ENCODE measurements around the gene SFR1. TPM values are rescaled to one million over a fixed set of nuclear protein-coding genes. Genes with fewer than 3 reads are reported as not detected.
A peak's percentile ranks its signal among the peaks of the same experiment; 100 is the strongest.

The SFR1 gene
- total RNA-seq, 1 donor, result 11.6 TPM

GRCh38 chr10:104139221-104139620 lies 17.2 kb downstream of the SFR1 start:
- peak; percentile 37 for TF ChIP-seq CTCF (IDR thresholded peaks at IDR 0.05; ENCODE audit: extremely low read depth, low read depth, low read length)
- Histone ChIP-seq H3K4me2 (ENCODE audit: insufficient read depth, low read length) (no peak overlapping the region), H2AFZ (ENCODE audit: low read length) (no peak overlapping the region), H3K4me3 (ENCODE audit: insufficient read depth, low read length) (no peak overlapping the region), H4K20me1 (ENCODE audit: insufficient read depth, low read length) (no peaks in the 10 kb centered on the region), H3K36me3 (ENCODE audit: insufficient read depth, low read length) (no peaks in the 10 kb centered on the region), H3K27me3 (ENCODE audit: insufficient read depth, low read length) (peaks cover 11% of the 10 kb centered on the region), H3K27ac (ENCODE audit: low read depth, low read length) (no peak overlapping the region), H3K9me3 (ENCODE audit: low read depth, low read length) (no peaks in the 10 kb centered on the region), H3K79me2 (ENCODE audit: insufficient read depth, low read length) (no peaks in the 10 kb centered on the region), H3K4me1 (ENCODE audit: insufficient read depth, low read length) (no peaks in the 10 kb centered on the region)
- DNase-seq (ENCODE audit: insufficient read length, low spot score, missing footprints), result no peak

GRCh38 chr10:104142081-104142480 lies 20.1 kb downstream of the SFR1 start:
- no peaks in the 10 kb centered on the region for H3K79me2 ChIP-seq (ENCODE audit: insufficient read depth, low read length)
- no peak for DNase-seq (ENCODE audit: insufficient read length, low spot score, missing footprints)

DNA sequence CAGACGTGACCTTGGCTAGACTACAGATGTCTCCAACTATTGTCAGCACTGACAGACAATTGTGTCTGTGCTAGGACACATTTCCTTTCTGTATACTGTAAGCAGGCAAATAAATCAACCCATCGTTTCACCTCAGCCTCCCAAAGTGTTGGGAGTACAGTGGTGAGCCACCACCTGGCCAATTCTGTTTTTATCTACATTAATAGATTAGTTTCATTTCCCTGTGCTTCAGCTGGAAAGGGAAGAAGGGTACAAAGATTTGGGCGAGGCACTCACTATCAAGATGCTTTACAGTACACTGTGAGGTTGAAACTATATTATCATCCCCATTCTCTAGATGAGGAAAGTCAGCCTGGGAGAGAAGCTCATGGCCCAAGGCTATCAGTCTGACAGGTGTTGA lies 21.9 kb downstream of the SFR1 start:
- Histone ChIP-seq H3K27me3 (ENCODE audit: insufficient read depth, low read length) (peaks cover 22% of the 10 kb centered on the region), H3K4me3 (ENCODE audit: insufficient read depth, low read length) (no peak overlapping the region), H3K36me3 (ENCODE audit: insufficient read depth, low read length) (no peaks in the 10 kb centered on the region), H3K27ac (ENCODE audit: low read depth, low read length) (no peak overlapping the region), H3K9me3 (ENCODE audit: low read depth, low read length) (no peaks in the 10 kb centered on the region), H3K79me2 (ENCODE audit: insufficient read depth, low read length) (no peaks in the 10 kb centered on the region), H3K4me1 (ENCODE audit: insufficient read depth, low read length) (no peaks in the 10 kb centered on the region), H4K20me1 (ENCODE audit: insufficient read depth, low read length) (no peaks in the 10 kb centered on the region), H2AFZ (ENCODE audit: low read length) (no peak overlapping the region), H3K4me2 (ENCODE audit: insufficient read depth, low read length) (no peak overlapping the region)
- DNase-seq (ENCODE audit: insufficient read length, low spot score, missing footprints), result no peak
- no peak for TF ChIP-seq CTCF (IDR thresholded peaks at IDR 0.05; ENCODE audit: extremely low read depth, low read depth, low read length)

More at GRCh38 chr10:104142081-104142480, 20.1 kb downstream of the SFR1 start:
- Histone ChIP-seq H4K20me1 (ENCODE audit: insufficient read depth, low read length) (no peaks in the 10 kb centered on the region), H2AFZ (ENCODE audit: low read length) (no peak overlapping the region), H3K27ac (ENCODE audit: low read depth, low read length) (no peak overlapping the region), H3K9me3 (ENCODE audit: low read depth, low read length) (no peaks in the 10 kb centered on the region), H3K4me2 (ENCODE audit: insufficient read depth, low read length) (no peak overlapping the region), H3K4me3 (ENCODE audit: insufficient read depth, low read length) (no peak overlapping the region), H3K4me1 (ENCODE audit: insufficient read depth, low read length) (no peaks in the 10 kb centered on the region), H3K36me3 (ENCODE audit: insufficient read depth, low read length) (no peaks in the 10 kb centered on the region), H3K27me3 (ENCODE audit: insufficient read depth, low read length) (peaks cover 24% of the 10 kb centered on the region)
- TF ChIP-seq CTCF (IDR thresholded peaks at IDR 0.05; ENCODE audit: extremely low read depth, low read depth, low read length), result no peak

- no peak overlapping the region for H3K4me2 ChIP-seq (ENCODE audit: insufficient read depth, low read length)
- no peaks in the 10 kb centered on the region for H4K20me1 ChIP-seq (ENCODE audit: insufficient read depth, low read length)
- H3K4me3 ChIP-seq (ENCODE audit: insufficient read depth, low read length), result no peak overlapping the region
- H3K27me3 ChIP-seq (ENCODE audit: insufficient read depth, low read length), result peaks cover 22% of the 10 kb centered on the region
- no peaks in the 10 kb centered on the region for H3K36me3 ChIP-seq (ENCODE audit: insufficient read depth, low read length)
- H2AFZ ChIP-seq (ENCODE audit: low read length), result no peak overlapping the region
- no peaks in the 10 kb centered on the region for H3K79me2 ChIP-seq (ENCODE audit: insufficient read depth, low read length)
- no peak for TF ChIP-seq CTCF (IDR thresholded peaks at IDR 0.05; ENCODE audit: extremely low read depth, low read depth, low read length)
- H3K4me1 ChIP-seq (ENCODE audit: insufficient read depth, low read length), result no peaks in the 10 kb centered on the region
- no peak overlapping the region for H3K27ac ChIP-seq (ENCODE audit: low read depth, low read length)
- H3K9me3 ChIP-seq (ENCODE audit: low read depth, low read length), result no peaks in the 10 kb centered on the region
- DNase-seq (ENCODE audit: insufficient read length, low spot score, missing footprints), result no peak
Observed at GRCh38 chr10:104144931-104145330, 23.0 kb downstream of the SFR1 start.
